Pulmonary artery endothelial cell (primary cell): ENCODE data around the gene RIN3. TPM values are rescaled to one million over a fixed set of nuclear protein-coding genes. Genes with fewer than 3 reads are reported as not detected.

Experiments used
- DNase-seq: peaks from one replicate; pipeline ENCODE4 v3.0.0-alpha.2; 2011; ENCODE audit warnings: low read depth, low spot score
- total RNA-seq: library from RNA; depleted of rRNA; stranded (reverse); fragments of >200 nt; gene quantifications from 2 replicates; pipeline ENCODE4 v1.2.3, GENCODE V29; 2014

RIN3 gene
- total RNA-seq, 1 donor from 2014 or later = 2.7 TPM

- DNase-seq = no peak
Observed at GRCh38 chr14:92486881-92487280, 26.7 kb upstream of the RIN3 start.

GRCh38 chr14:92487513-92488133, 26.0 kb upstream of the RIN3 start:
- no peak for DNase-seq

GRCh38 chr14:92489394-92490238, 24.0 kb upstream of the RIN3 start:
- DNase-seq = no peak

- no peak for DNase-seq
Observed at GRCh38 chr14:92490239-92490959, 23.2 kb upstream of the RIN3 start.

- no peak for DNase-seq
Observed at GRCh38 chr14:92491782-92492181, 21.8 kb upstream of the RIN3 start.

GRCh38 chr14:92492258-92492657, 21.3 kb upstream of the RIN3 start:
- DNase-seq = no peak

GRCh38 chr14:92493024-92493423, 20.6 kb upstream of the RIN3 start:
- no peak for DNase-seq

GRCh38 chr14:92493492-92493891, 20.1 kb upstream of the RIN3 start:
- no peak for DNase-seq

- DNase-seq = no peak
Observed at GRCh38 chr14:92494512-92494911, 19.1 kb upstream of the RIN3 start.

GRCh38 chr14:92495027-92495426, 18.6 kb upstream of the RIN3 start:
- no peak for DNase-seq

GRCh38 chr14:92496191-92496857, 17.3 kb upstream of the RIN3 start:
- DNase-seq = no peak

- no peak for DNase-seq
Observed at GRCh38 chr14:92497391-92497790, 16.2 kb upstream of the RIN3 start.

GRCh38 chr14:92499234-92499633, 14.3 kb upstream of the RIN3 start:
- no peak for DNase-seq

- DNase-seq = no peak
Observed at GRCh38 chr14:92500491-92500941, 13.1 kb upstream of the RIN3 start.

GRCh38 chr14:92501891-92502351, 11.7 kb upstream of the RIN3 start:
- no peak for DNase-seq

GRCh38 chr14:92502541-92503286, 10.9 kb upstream of the RIN3 start:
- no peak for DNase-seq

- DNase-seq = no peak
Observed at GRCh38 chr14:92503756-92504491, 9.7 kb upstream of the RIN3 start.

- no peak for DNase-seq
Observed at GRCh38 chr14:92505826-92506225, 7.8 kb upstream of the RIN3 start.

- no peak for DNase-seq
Observed at GRCh38 chr14:92506231-92506630, 7.3 kb upstream of the RIN3 start.

- no peak for DNase-seq
Observed at GRCh38 chr14:92507174-92507768, 6.3 kb upstream of the RIN3 start.
